HFF-Myc (cell line): Measurements from ENCODE around the gene SLC16A5.

Source experiments
- DNase-seq: peaks from one replicate; pipeline ENCODE4 v3.0.0-alpha.2; 2011; ENCODE audit warnings: low read depth; ENCODE audit errors: extremely low read depth
- H3K4me3 ChIP-seq: replicated peaks from 2 replicates; pipeline ENCODE4 v1.5.1; 2011; ENCODE audit warnings: low read depth, mild to moderate bottlenecking, control low read depth, low read length
- TF ChIP-seq, protein P1 (sequence below): IDR thresholded peaks from 2 replicates; pipeline ENCODE4 v1.5.1; 2012; ENCODE audit warnings: mild to moderate bottlenecking, low read depth, low read length, control low read depth; ENCODE audit errors: missing control alignments

SLC16A5 gene

GRCh38 chr17:75113798-75114551 is 26.2 kb downstream of the SLC16A5 start:
- H3K4me3 ChIP-seq: peak overlapping the region; percentile 42
- TF ChIP-seq, protein P1, sequence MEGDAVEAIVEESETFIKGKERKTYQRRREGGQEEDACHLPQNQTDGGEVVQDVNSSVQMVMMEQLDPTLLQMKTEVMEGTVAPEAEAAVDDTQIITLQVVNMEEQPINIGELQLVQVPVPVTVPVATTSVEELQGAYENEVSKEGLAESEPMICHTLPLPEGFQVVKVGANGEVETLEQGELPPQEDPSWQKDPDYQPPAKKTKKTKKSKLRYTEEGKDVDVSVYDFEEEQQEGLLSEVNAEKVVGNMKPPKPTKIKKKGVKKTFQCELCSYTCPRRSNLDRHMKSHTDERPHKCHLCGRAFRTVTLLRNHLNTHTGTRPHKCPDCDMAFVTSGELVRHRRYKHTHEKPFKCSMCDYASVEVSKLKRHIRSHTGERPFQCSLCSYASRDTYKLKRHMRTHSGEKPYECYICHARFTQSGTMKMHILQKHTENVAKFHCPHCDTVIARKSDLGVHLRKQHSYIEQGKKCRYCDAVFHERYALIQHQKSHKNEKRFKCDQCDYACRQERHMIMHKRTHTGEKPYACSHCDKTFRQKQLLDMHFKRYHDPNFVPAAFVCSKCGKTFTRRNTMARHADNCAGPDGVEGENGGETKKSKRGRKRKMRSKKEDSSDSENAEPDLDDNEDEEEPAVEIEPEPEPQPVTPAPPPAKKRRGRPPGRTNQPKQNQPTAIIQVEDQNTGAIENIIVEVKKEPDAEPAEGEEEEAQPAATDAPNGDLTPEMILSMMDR: peak; percentile 97
- peak; percentile 79 for DNase-seq

GRCh38 chr17:75114552-75115314 is 27.0 kb downstream of the SLC16A5 start:
- peak overlapping the region; percentile 42 for H3K4me3 ChIP-seq

DNA sequence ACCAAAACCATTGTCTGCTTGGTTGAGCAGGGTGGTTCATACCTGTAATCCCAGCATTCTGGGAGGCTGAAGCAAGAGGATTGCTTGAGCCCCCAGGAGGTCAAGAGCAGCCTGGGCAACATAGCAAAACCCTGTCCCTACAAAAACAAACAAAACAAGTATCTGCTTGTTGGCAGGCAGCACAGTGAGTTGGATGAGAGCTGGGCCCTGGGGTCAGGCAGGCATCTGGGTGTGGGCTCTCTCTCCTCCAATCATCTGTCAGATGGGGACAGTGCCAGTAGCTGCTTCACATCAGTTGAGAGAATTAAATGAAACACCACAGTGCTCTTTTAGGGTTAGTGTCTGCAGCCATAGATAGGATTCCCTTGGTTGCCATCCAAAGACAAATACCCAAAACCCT is 27.8 kb downstream of the SLC16A5 start:
- H3K4me3 ChIP-seq: no peak overlapping the region
- TF ChIP-seq, protein P1: no peak
- no peak for DNase-seq

More at GRCh38 chr17:75114552-75115314, 27.0 kb downstream of the SLC16A5 start:
- DNase-seq: no peak
- TF ChIP-seq, protein P1: no peak

DNA sequence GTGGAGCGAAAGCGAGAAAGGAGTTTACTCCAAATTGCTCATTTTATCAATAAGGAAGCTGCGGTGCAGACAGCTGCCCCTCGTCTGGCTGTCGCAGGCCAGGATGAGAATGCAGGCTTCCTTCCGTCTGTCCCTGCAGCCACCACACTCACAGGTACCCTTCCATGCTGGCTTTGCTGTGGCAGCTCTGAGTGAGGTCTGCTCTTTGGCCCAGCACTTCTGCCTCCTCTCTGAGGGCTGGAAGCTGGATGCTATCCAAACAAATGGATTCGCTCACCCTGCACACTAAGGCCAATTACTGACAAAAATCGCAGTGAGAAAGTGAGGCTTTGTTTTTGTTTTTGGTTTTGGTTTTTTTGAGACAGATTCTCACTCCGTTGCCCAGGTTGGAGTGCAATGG is 29.0 kb downstream of the SLC16A5 start:
- no peak overlapping the region for H3K4me3 ChIP-seq
- no peak for DNase-seq
- TF ChIP-seq, protein P1: no peak

DNA sequence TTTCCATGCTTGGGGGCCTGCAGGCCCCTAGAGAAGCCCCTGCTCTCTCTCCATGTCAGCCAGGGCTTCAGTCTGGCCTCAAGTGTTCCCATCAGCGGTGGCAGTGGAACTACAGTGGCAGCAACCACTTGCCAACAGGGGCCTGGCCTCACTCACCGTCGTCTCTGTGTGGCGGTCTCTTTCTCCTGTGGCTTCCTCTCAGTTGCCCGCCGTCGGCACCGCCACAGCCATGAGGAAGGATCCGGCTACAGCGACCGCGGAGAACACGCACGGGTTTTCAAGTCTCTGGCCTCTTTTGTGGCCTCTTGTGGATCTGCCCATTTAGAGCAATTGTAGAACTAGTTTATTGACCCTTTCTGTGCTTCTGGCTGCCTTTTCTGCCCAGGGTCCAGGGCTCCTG is 30.6 kb downstream of the SLC16A5 start:
- no peak overlapping the region for H3K4me3 ChIP-seq
- no peak for DNase-seq
- TF ChIP-seq, protein P1: no peak

- no peak overlapping the region for H3K4me3 ChIP-seq
- peak; percentile 42 for DNase-seq
- TF ChIP-seq, protein P1: no peak
Measured at GRCh38 chr17:75124041-75124818, 36.5 kb downstream of the SLC16A5 start.
